Stimulated activated CD8-positive, alpha-beta memory T cell treated with anti-CD3 and anti-CD28 coated beads, Interleukin-4, amount 100 ng/mL, for 24 hours (primary cell): Measurements from ENCODE around the gene RUNDC3A.

Source experiments
- DNase-seq: peaks from one replicate; pipeline ENCODE4 v3.0.0-alpha.2; 2020; ENCODE audit warnings: low read depth

The RUNDC3A gene

GRCh38 chr17:44308320-44308818, at the start of gene RUNDC3A:
RUNDC3A (plus strand) TSS chr17:44308601; CDS start chr17:44308833, 232 bp downstream.
- peak; percentile 80 for DNase-seq

DNA sequence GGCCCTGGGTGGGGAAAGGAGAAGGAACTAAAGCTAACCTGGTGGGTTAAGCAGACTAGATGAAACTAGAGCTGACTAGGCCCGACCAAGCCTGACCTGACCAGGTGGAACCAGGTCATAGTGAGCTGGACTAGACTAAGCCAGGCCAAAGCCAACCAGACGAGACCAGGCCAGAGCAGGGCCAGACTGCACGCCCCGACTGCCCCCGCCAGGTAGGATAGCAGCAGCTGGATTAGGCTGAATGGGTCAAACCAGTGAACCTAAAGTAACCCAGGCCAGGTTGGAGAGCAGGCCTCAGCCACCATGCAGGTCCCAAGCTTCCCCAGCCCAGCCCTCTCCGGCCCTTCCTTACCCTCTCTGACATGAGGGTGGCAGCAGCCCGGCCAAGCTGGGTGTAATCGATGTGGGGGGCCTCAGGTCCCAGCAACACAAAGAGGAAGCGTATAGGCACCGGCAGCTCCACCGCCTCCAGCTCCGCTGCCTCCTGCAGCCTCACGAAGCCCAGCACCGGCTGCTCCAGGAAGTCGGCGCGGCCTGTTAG, 49.5 kb upstream of the RUNDC3A start:
- DNase-seq, result no peak

DNA sequence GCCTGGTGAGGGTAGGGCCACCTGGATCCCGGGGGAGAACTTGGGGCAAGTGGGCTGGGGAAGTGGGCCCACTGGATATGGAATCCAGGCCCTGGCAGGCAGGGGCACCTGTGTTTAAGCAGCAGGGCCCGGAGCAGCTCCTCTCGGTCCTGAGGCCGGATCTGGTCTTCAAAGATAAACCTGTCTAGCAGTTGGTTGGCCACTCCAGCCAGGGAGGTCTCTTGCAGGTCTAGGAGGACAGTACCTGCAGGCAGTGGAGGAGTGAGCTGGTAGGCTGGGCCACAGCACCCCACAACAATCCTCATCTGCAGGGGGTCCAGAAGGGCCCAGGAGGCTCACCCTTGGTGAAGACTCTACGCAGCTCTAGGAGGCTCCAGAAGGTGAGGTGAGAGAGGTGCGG, 48.1 kb upstream of the RUNDC3A start:
- no peak for DNase-seq

GRCh38 chr17:44262654-44263225, 45.7 kb upstream of the RUNDC3A start:
- DNase-seq, result no peak

GRCh38 chr17:44263345-44263902, 45.0 kb upstream of the RUNDC3A start:
- DNase-seq, result no peak

DNA sequence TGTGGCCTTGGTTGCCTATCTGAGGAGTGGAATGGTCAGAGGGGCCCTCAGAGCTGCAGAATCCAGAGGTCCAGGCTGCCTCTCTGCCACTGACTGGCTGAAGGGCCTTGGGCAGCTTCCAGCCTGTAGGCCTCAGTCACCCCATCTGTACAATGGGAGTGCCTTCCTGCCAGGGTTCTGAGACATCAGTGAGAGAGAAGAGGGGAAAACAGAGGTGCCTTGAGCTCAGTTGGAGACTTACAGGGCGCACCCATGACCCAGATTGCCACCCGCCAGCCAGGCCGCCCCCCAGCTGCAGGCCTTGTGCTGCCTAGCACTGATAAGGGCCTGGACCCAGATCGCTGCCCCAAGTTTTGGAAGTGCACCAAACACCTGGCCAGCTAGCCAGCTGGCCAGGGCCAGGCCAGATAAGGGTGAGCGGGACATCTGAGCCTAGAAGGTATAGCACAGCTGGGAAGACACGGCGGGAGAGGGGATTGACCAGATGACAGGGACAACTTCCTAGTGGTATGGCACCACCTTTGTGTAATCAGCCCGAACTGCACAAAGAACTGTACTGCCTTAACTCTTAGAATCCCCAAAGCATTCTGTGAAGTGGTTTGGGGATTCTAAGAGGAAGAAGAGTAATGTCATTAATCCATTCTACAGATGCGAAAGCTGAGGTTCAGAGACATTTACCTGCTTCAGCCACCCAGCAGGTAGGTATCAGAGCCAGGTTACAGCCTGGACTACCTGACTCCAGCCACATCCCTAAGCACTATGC, 41.8 kb upstream of the RUNDC3A start:
- no peak for DNase-seq

- no peak for DNase-seq
These were observed 41.3 kb upstream of the RUNDC3A start for GRCh38 chr17:44267165-44267455.

DNA sequence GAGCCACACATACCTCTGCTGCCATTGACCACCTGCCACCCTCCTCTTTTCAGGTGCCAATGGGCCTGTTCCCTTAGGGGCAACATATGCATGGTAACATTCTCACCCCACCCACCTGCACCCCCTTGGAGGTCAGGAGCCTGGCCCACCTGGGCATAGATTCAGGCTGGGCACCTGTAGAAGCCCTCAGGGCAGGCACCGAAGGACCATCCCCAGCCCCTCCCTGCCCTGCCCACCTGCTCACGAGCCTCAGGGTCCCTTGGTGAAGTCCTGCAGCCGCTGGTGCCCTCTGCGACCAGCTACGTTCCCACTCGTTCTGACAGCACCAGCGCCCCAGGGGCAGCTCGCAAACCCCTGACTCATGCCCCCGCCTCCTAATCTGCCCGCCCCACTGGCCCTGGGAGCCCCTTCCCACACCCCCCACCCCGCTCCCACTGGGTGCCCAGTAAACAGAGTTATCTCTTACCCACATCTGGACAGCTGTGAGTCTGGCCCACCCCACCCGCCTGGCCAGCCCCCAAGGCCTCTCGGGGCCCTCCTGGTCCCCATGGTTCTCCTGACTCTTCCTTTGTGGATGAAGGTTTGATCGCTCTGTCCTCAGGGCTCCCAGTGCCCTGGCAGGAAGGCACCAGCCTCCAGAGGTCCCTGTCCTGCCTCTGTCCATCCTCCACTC, 40.4 kb upstream of the RUNDC3A start, which contains the start of gene SLC4A1:
SLC4A1 (minus strand) TSS at position 318 of the 673 bp plus-strand sequence. CDS start 5,269 bp downstream, outside the sequence.
- no peak for DNase-seq

GRCh38 chr17:44268709-44269534, 39.5 kb upstream of the RUNDC3A start:
- no peak for DNase-seq

DNA sequence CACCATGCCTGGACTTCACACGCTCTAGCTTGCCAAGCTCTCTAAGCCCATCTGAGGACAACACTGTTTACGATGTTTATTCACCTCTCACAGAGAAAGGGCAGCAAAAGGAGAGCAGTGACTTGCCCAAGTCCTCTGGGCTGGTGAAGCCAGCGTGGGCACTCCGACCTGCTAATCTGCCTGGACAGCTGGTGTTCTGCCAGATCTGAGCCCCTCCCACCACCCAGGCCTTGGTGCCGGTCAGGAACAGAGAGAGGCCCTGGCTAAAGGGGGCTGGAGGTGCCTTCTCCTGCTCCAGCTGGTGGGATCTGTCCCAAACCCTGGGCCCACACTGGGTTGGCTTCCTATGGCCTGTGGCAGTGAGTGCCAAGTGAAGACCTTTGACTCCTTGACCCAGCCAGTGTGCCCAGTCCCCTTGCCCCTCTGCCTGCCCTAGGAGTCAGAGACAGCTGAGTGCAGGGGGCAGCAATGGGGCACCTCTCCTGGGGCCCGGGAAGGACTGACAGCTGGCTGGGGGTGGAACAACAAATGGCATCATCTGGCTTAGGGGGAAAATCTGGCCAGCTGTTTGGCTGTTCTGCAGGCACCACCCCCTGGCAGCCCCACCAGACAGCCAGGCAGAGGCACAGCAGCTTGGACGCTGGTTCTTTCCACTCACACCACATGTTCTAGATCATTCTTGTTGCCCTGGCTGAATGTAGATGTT, 38.7 kb upstream of the RUNDC3A start:
- no peak for DNase-seq

DNA sequence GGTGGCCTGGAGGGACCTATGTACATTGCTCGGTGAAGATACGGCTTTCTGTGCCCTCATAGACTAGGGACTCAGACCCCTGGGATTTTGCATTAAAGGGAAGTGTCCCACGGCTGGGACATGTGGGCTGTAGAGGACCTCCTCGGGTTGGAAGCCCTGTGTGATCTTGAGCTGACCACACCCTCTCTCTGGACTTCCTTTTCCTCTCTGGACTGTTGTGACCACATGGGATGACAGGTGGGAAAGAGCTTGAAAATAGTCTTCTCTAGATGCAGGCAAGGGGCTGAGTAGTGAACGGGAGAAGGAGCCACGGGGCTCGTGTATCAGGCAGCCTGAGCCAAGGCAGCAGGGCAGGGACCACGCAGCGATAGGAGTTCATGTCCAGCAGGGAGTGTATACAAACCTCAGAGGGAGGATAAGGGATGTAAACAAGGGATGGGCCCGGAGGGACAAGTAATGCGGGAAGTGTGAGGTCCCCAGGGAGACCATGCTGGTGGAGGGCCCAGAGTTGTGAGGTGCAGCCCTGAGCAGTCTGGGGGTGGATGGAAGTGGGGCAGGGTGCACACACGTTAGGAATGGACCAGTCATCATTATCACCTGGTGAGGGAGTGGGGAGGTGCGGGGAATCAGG, 36.0 kb upstream of the RUNDC3A start:
- no peak for DNase-seq

- DNase-seq, result no peak
These were observed 35.4 kb upstream of the RUNDC3A start for GRCh38 chr17:44272954-44273353.

DNA sequence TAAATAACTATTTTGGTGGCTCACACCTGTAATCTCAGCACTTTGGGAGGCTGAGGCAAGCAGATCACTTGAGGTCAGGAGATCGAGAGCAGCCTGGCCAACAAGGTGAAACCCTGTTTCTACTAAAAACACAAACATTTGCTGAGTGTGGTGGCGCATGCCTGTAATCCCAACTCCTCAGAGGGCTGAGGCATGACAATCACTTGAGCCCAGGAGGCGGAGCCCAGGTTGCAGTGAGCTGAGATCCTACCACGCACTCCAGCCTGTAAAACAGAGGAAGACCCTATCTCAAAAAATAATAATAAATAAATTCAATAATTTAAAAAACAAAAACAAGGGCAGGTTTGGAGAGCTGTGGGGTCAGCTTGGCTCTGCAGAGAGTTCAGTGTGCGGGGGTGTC, 34.8 kb upstream of the RUNDC3A start:
- DNase-seq, result no peak

- DNase-seq, result no peak
These were observed 30.4 kb upstream of the RUNDC3A start for GRCh38 chr17:44277976-44278375.

DNA sequence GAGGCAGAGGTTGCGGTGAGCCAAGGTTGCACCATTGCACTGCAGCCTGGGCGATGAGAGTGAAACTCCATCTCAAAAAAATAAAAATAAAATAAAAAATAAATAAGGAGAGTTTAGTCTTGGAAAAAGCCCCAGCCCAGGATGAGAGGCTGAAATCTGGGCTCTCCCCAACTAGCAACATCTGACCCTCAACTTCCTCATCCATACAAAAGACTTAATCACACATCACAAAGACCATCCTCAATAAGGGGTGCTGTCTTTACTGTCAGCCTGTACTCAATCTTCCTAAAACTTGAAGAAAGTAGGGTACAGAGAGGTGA, 29.1 kb upstream of the RUNDC3A start:
- DNase-seq, result no peak

DNA sequence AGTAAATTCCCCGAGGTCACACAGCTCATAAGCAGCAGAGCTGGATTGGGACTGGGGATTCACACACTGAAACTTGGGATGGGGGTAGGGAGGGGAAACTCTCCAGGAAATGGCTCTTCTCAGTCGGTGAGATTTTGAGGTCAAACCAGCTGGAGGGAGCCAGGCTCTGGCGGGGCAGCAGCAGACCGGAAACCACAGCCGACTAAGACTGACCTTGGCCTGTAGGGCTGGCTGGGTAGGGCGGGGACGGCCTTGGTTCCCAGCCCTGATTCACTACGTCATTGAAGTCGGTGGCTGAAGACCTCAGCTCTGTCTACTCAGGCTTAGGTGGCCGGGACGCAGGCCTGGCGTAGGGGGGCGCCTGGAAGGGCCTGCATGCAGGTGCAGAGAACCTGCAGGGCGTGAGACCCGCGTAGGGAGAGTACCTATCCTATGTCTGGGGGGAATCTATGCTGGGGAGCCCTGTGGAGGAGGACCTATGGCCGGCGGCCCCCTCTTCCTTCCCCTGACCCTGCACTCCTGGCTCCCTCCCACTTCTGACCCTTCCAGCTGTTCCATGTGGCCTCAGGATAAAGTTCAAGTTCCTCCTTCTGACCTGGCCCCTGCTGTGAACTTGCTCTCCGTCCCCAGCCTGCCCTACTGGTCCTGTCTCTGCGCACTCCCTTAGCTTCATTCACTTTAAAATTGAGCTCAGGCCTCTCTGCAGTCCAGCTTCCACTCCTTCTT, 28.6 kb upstream of the RUNDC3A start:
- peak; percentile 8 for DNase-seq

GRCh38 chr17:44280392-44280937, 27.9 kb upstream of the RUNDC3A start:
- DNase-seq, result no peak

- DNase-seq, result no peak
These were observed 26.8 kb upstream of the RUNDC3A start for GRCh38 chr17:44281570-44281969.

DNA sequence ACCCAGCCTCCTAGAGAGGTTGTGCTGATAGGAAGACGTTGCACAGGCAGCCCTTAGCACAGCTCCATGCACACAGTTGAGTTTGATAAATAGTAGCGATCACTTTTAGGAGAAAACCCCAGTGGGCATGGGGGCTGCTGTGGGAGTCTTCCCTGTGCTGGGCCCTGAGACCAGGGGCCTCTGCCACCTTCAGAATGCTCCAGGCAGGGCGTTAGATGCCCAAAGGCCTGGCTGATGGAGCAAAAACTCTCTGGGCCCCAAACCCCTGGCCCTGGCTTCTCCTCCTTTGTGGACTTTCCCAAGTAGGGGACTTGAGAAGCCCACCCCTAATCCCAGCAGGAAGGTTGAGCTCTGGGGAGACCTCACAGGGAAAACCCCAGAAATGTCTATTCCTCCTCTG, 26.1 kb upstream of the RUNDC3A start:
- DNase-seq, result no peak
